K562 (cell line): ENCODE results near the gene KHSRP. TPM values are rescaled to one million over a fixed set of nuclear protein-coding genes. Genes with fewer than 3 reads are reported as not detected.

ENCODE experiments used
- CREM ChIP-seq: IDR thresholded peaks from 2 replicates; pipeline ENCODE4 v1.6.1; 2014; ENCODE audit warnings: antibody characterized with exemption, low read depth
- FOXA1 ChIP-seq: fragments of 450-650 bp; IDR thresholded peaks from 2 replicates; pipeline ENCODE4 v1.6.1; 2016; ENCODE audit warnings: mild to moderate bottlenecking, borderline replicate concordance
- GTF2E2 ChIP-seq: fragments of 200-800 bp; sonication (Bioruptor generic); IDR thresholded peaks from 2 replicates; pipeline ENCODE4 v1.6.1; 2016; ENCODE audit warnings: missing genetic modification characterization, missing compliant biosample characterization
- HDAC8 ChIP-seq: fragments of 450-650 bp; IDR thresholded peaks from 2 replicates; pipeline ENCODE4 v1.6.1; 2016; ENCODE audit warnings: mild to moderate bottlenecking, missing genetic modification characterization, moderate library complexity, missing compliant biosample characterization
- KLF13 ChIP-seq: fragments of 450-650 bp; IDR thresholded peaks from 2 replicates; pipeline ENCODE4 v1.6.1; 2016; ENCODE audit warnings: missing genetic modification characterization, low read depth, mild to moderate bottlenecking, missing compliant biosample characterization, moderate library complexity, borderline replicate concordance
- MAFK ChIP-seq: IDR thresholded peaks from 2 replicates; pipeline ENCODE4 v1.6.1; 2011; ENCODE audit warnings: low read length, improper control_type of control experiment
- NELFE ChIP-seq: IDR thresholded peaks from 2 replicates; pipeline ENCODE4 v1.6.1; 2011; ENCODE audit warnings: mild to moderate bottlenecking; ENCODE audit not compliant: insufficient read depth, insufficient read length
- NFIC ChIP-seq: fragments of 450-650 bp; IDR thresholded peaks from 2 replicates; pipeline ENCODE4 v1.6.1; 2017; ENCODE audit warnings: mild to moderate bottlenecking, inconsistent platforms
- NKRF ChIP-seq: fragments of 450-650 bp; IDR thresholded peaks from 2 replicates; pipeline ENCODE4 v1.6.1; 2016; ENCODE audit warnings: borderline replicate concordance
- RHOXF2B ChIP-seq: fragments of 250-450 bp; sonication (Bioruptor Pico); conservative IDR thresholded peaks from 2 replicates; pipeline ENCODE4 v1.5.1; 2021
- SMARCA4 ChIP-seq: fragments of 450-650 bp; IDR thresholded peaks from 2 replicates; pipeline ENCODE4 v1.6.1; 2016
- STAG1 ChIP-seq: sonication (generic); formaldehyde crosslinking; IDR thresholded peaks from 2 replicates; pipeline ENCODE4 v1.5.0; 2020; ENCODE audit warnings: missing genetic modification reagents, borderline replicate concordance
- TAL1 ChIP-seq: fragments of 450-650 bp; IDR thresholded peaks from 2 replicates; pipeline ENCODE4 v1.6.1; 2016; ENCODE audit warnings: mild to moderate bottlenecking
- TBP ChIP-seq: optimal IDR thresholded peaks from 2 replicates; pipeline ENCODE3; 2011; ENCODE audit warnings: low read depth, low read length, improper control_type of control experiment
- TEAD1 ChIP-seq, 2 experiments: fragments of 450-650 bp in 1 of 2; sonication (generic) in 1 of 2; formaldehyde crosslinking; IDR thresholded peaks; 2 replicates each; pipeline versions ENCODE4 v1.4.0 to v1.8.0; 2020 to 2022; ENCODE audit warnings: mild to moderate bottlenecking in 2 of 2, missing genetic modification reagents in 1 of 2
- TEAD2 ChIP-seq: fragments of 450-650 bp; IDR thresholded peaks from 2 replicates; pipeline ENCODE4 v1.6.1; 2016; ENCODE audit warnings: missing genetic modification characterization, control low read depth, missing compliant biosample characterization
- ZKSCAN3 ChIP-seq: fragments of 250-450 bp; sonication (Bioruptor Pico); IDR thresholded peaks from 2 replicates; pipeline ENCODE4 v1.4.0; 2020
- ZNF121 ChIP-seq: sonication (generic); formaldehyde crosslinking; conservative IDR thresholded peaks from 2 replicates; pipeline ENCODE4 v1.8.0; 2022; ENCODE audit warnings: missing genetic modification reagents
- ZNF175 ChIP-seq: fragments of 200-800 bp; sonication (Bioruptor generic); IDR thresholded peaks from 2 replicates; pipeline ENCODE4 v1.6.1; 2016; ENCODE audit warnings: low read depth, mild to moderate bottlenecking, missing genetic modification characterization, missing compliant biosample characterization
- ZNF217 ChIP-seq: sonication (generic); formaldehyde crosslinking; IDR thresholded peaks from 2 replicates; pipeline ENCODE4 v1.8.0; 2022; ENCODE audit warnings: mild to moderate bottlenecking, missing genetic modification reagents
- ZNF583 ChIP-seq: fragments of 250-450 bp; sonication (Bioruptor Pico); IDR thresholded peaks from 2 replicates; pipeline ENCODE4 v1.4.0; 2020
- polyA plus RNA-seq, 8 experiments: library from polyadenylated mRNA; depleted of rRNA in 4 of 8; stranded (reverse) in 5 of 8; unstranded in 3 of 8; fragments of >200 nt; fragmentation: Nextera tagmentation in 2 of 8; fragmentation: Illumina TruSeq in 1 of 8; extraction: Ambion mirVana in 2 of 8; extraction: Trizol in 1 of 8; gene quantifications; 2 replicates each; pipeline versions ENCODE4 v1.2.1 to v1.2.3, GENCODE V29; 2011 to 2014; ENCODE audit warnings: inconsistent platforms in 1 of 8, missing spikeins in 1 of 8
- total RNA-seq, 7 experiments: library from RNA; depleted of rRNA in 6 of 7; stranded (reverse); fragments of >200 nt in 6 of 7; fragmentation: Illumina TruSeq in 2 of 7; extraction: Trizol in 2 of 7; gene quantifications; 2 replicates each; pipeline versions ENCODE4 v1.2.1 to v1.2.3, GENCODE V29; 2011 to 2021; ENCODE audit warnings: low replicate concordance in 1 of 7
- TF ChIP-seq, protein P1 (sequence below): fragments of 200-400 bp; formaldehyde crosslinking; IDR thresholded peaks from 2 replicates; pipeline ENCODE4 v1.6.1; 2017; ENCODE audit warnings: mild to moderate bottlenecking, low read depth, low read length, moderate library complexity
- TF ChIP-seq, protein P2 (sequence below): fragments of 250-450 bp; sonication (Bioruptor Pico); IDR thresholded peaks from 2 replicates; pipeline ENCODE4 v1.5.0; 2020; ENCODE audit warnings: mild to moderate bottlenecking, borderline replicate concordance
- TF ChIP-seq, protein P3 (sequence below): fragments of 450-650 bp; formaldehyde crosslinking; conservative IDR thresholded peaks from 2 replicates; pipeline ENCODE4 v1.4.0; 2022; ENCODE audit warnings: mild to moderate bottlenecking, missing genetic modification characterization

Gene KHSRP
- total and polyA plus RNA-seq, 9 of the 15 experiments (the other 6 are each of a cell fraction or from before 2014, with no cell fraction given): 4.2 to 564 (median 139) TPM

- TF ChIP-seq FOXA1 (no peak), SMARCA4 (no peak), ZKSCAN3 (CRISPR knock-in tag) (no peak), RHOXF2B (0 out of 2 replicates have a peak, but pooled peaks have one; percentile 15), KLF13 (tag) (no peak), ZNF583 (CRISPR knock-in tag) (no peak), NFIC (no peak), GTF2E2 (tag) (peak; percentile 13; the same call in 1 of the 2 replicates), TAL1 (no peak), ZNF175 (CRISPR knock-in tag) (no peak), ZNF217 (CRISPR knock-in tag) (no peak), CREM (no peak), STAG1 (CRISPR knock-in tag) (no peak), NKRF (peak; percentile 67), TBP (peak; percentile 41), HDAC8 (no peak), NELFE (no peak), TEAD1 (CRISPR knock-in tag; IDR thresholded peaks at IDR 0.05) (peak in 1 of 2 experiments; percentile 54; a peak in 1 of 4 replicates), ZNF121 (CRISPR knock-in tag) (no peak), TEAD2 (no peak), MAFK (no peak)
- TF ChIP-seq, protein P1, sequence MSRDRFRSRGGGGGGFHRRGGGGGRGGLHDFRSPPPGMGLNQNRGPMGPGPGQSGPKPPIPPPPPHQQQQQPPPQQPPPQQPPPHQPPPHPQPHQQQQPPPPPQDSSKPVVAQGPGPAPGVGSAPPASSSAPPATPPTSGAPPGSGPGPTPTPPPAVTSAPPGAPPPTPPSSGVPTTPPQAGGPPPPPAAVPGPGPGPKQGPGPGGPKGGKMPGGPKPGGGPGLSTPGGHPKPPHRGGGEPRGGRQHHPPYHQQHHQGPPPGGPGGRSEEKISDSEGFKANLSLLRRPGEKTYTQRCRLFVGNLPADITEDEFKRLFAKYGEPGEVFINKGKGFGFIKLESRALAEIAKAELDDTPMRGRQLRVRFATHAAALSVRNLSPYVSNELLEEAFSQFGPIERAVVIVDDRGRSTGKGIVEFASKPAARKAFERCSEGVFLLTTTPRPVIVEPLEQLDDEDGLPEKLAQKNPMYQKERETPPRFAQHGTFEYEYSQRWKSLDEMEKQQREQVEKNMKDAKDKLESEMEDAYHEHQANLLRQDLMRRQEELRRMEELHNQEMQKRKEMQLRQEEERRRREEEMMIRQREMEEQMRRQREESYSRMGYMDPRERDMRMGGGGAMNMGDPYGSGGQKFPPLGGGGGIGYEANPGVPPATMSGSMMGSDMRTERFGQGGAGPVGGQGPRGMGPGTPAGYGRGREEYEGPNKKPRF: no peak
- TF ChIP-seq, protein P2, sequence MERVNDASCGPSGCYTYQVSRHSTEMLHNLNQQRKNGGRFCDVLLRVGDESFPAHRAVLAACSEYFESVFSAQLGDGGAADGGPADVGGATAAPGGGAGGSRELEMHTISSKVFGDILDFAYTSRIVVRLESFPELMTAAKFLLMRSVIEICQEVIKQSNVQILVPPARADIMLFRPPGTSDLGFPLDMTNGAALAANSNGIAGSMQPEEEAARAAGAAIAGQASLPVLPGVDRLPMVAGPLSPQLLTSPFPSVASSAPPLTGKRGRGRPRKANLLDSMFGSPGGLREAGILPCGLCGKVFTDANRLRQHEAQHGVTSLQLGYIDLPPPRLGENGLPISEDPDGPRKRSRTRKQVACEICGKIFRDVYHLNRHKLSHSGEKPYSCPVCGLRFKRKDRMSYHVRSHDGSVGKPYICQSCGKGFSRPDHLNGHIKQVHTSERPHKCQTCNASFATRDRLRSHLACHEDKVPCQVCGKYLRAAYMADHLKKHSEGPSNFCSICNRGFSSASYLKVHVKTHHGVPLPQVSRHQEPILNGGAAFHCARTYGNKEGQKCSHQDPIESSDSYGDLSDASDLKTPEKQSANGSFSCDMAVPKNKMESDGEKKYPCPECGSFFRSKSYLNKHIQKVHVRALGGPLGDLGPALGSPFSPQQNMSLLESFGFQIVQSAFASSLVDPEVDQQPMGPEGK (CRISPR knock-in tag): no peak
- TF ChIP-seq, protein P3, sequence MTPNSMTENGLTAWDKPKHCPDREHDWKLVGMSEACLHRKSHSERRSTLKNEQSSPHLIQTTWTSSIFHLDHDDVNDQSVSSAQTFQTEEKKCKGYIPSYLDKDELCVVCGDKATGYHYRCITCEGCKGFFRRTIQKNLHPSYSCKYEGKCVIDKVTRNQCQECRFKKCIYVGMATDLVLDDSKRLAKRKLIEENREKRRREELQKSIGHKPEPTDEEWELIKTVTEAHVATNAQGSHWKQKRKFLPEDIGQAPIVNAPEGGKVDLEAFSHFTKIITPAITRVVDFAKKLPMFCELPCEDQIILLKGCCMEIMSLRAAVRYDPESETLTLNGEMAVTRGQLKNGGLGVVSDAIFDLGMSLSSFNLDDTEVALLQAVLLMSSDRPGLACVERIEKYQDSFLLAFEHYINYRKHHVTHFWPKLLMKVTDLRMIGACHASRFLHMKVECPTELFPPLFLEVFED (CRISPR knock-in tag): no peak
Observed at GRCh38 chr19:6372594-6373095, 52.0 kb downstream of the KHSRP start, which contains the start of gene ALKBH7 (continued).
